IMR-90 (cell line): ENCODE results near the gene MAGOH. TPM values are rescaled to one million over a fixed set of nuclear protein-coding genes. Genes with fewer than 3 reads are reported as not detected.

ENCODE experiments used
- ATAC-seq: fragments of 200-7000 bp; cut with Tn5 transposase; 2 replicates; pipeline ENCODE4 v1.9.1; 2020; ENCODE audit warnings: low read depth, mild to moderate bottlenecking, moderate library complexity
- BruUV-seq: library from RNA; stranded (reverse); fragments of 400-500 nt; replicated peaks from 2 replicates; lab custom pipeline; 2021; lab: Mats Ljungman, UMichigan
- CTCF ChIA-PET: fragments of 300-600 bp; formaldehyde crosslinking; extraction: SDS; loops from one replicate; lab custom pipeline; 2021; ENCODE audit warnings: antibody characterized with exemption; lab: Yijun Ruan, JAX
- POLR2A ChIA-PET: fragments of 300-600 bp; sonication (Branson Sonifier 250); formaldehyde crosslinking; loops from one replicate; lab custom pipeline; 2022; ENCODE audit warnings: antibody characterized with exemption; ENCODE audit not compliant: unreplicated experiment; lab: Charles Lee
- DNase-seq: peaks from one replicate; pipeline ENCODE4 v3.0.0; 2013
- H2AFZ ChIP-seq: replicated peaks from 2 replicates; pipeline ENCODE3; 2013; ENCODE audit warnings: low read length, mild to moderate bottlenecking; ENCODE audit not compliant: poor library complexity
- H2AK5ac ChIP-seq: 2 replicates; pipeline ENCODE4 v1.6.1; 2013; ENCODE audit warnings: low read depth, low read length, inconsistent platforms
- H2AK9ac ChIP-seq: replicated peaks from 2 replicates; pipeline ENCODE3; 2013; ENCODE audit warnings: mild to moderate bottlenecking, low read depth, low read length, moderate library complexity; ENCODE audit not compliant: poor library complexity
- H2BK120ac ChIP-seq: 2 replicates; pipeline ENCODE4 v1.6.1; 2013; ENCODE audit warnings: low read depth, low read length, inconsistent platforms
- H2BK15ac ChIP-seq: 3 replicates; pipeline ENCODE4 v1.6.1; 2013; ENCODE audit warnings: low read depth, low read length, inconsistent platforms
- H2BK20ac ChIP-seq: 2 replicates; pipeline ENCODE4 v1.6.1; 2013; ENCODE audit warnings: low read depth, mild to moderate bottlenecking, inconsistent platforms, low read length, moderate library complexity
- H2BK5ac ChIP-seq: 2 replicates; pipeline ENCODE4 v1.6.1; 2013; ENCODE audit warnings: mild to moderate bottlenecking, low read depth, low read length, inconsistent platforms; ENCODE audit not compliant: poor library complexity, severe bottlenecking
- H3K14ac ChIP-seq: replicated peaks from 2 replicates; pipeline ENCODE4 v1.6.1; 2013; ENCODE audit warnings: low read depth, low read length, inconsistent platforms
- H3K18ac ChIP-seq: 2 replicates; pipeline ENCODE4 v1.6.1; 2013; ENCODE audit warnings: low read depth, low read length, control low read depth
- H3K23ac ChIP-seq: 2 replicates; pipeline ENCODE4 v1.6.1; 2013; ENCODE audit warnings: low read depth, low read length, inconsistent platforms
- H3K27ac ChIP-seq: 2 replicates; pipeline ENCODE4 v1.5.1; 2013; ENCODE audit warnings: mild to moderate bottlenecking, control low read depth, low read length; ENCODE audit not compliant: insufficient read depth
- H3K27me3 ChIP-seq: 2 replicates; pipeline ENCODE4 v1.6.1; 2013; ENCODE audit warnings: low read length; ENCODE audit not compliant: control insufficient read depth, insufficient read depth
- H3K36me3 ChIP-seq: 2 replicates; pipeline ENCODE4 v1.6.1; 2013; ENCODE audit warnings: low read length, mixed read lengths; ENCODE audit not compliant: control insufficient read depth, insufficient read depth
- H3K4ac ChIP-seq: 2 replicates; pipeline ENCODE4 v1.6.1; 2013; ENCODE audit warnings: low read depth, low read length, inconsistent platforms
- H3K4me1 ChIP-seq: 2 replicates; pipeline ENCODE4 v1.6.1; 2013; ENCODE audit warnings: low read length, mixed read lengths; ENCODE audit not compliant: control insufficient read depth, insufficient read depth
- H3K4me2 ChIP-seq: 2 replicates; pipeline ENCODE4 v1.6.1; 2013; ENCODE audit warnings: low read depth, mild to moderate bottlenecking, control low read depth, low read length, moderate library complexity
- H3K4me3 ChIP-seq: 2 replicates; pipeline ENCODE4 v1.5.1; 2013; ENCODE audit warnings: low read depth, mild to moderate bottlenecking, control low read depth, low read length, moderate library complexity; ENCODE audit not compliant: insufficient read depth
- H3K56ac ChIP-seq: 2 replicates; pipeline ENCODE4 v1.6.1; 2013; ENCODE audit warnings: low read length, inconsistent platforms; ENCODE audit not compliant: insufficient read depth; ENCODE audit errors: extremely low read depth
- H3K79me1 ChIP-seq, 2 experiments: 2 replicates each; pipeline ENCODE4 v1.6.1; 2013; ENCODE audit warnings: low read length in 2 of 2, inconsistent platforms in 1 of 2, low read depth in 1 of 2
- H3K9ac ChIP-seq: 2 replicates; pipeline ENCODE4 v1.6.1; 2013; ENCODE audit warnings: low read depth, low read length, control low read depth
- H3K9me1 ChIP-seq: 2 replicates; pipeline ENCODE4 v1.6.1; 2013; ENCODE audit warnings: low read length, inconsistent platforms; ENCODE audit not compliant: insufficient read depth
- H3K9me3 ChIP-seq: 2 replicates; pipeline ENCODE4 v1.6.1; 2013; ENCODE audit warnings: low read length; ENCODE audit not compliant: control insufficient read depth, insufficient read depth
- H4K20me1 ChIP-seq: 2 replicates; pipeline ENCODE4 v1.6.1; 2013; ENCODE audit warnings: low read length, inconsistent platforms; ENCODE audit not compliant: insufficient read depth
- H4K5ac ChIP-seq: 2 replicates; pipeline ENCODE4 v1.6.1; 2013; ENCODE audit warnings: mild to moderate bottlenecking, low read depth, low read length, control low read depth
- H4K8ac ChIP-seq, 2 experiments: 2 replicates each; pipeline ENCODE4 v1.6.1; 2013; ENCODE audit warnings: low read depth in 2 of 2, low read length in 2 of 2, control low read depth in 1 of 2, inconsistent platforms in 1 of 2
- H4K91ac ChIP-seq: 2 replicates; pipeline ENCODE4 v1.6.1; 2013; ENCODE audit warnings: low read depth, low read length, inconsistent platforms; ENCODE audit not compliant: insufficient read depth
- CHD1 ChIP-seq: IDR thresholded peaks from 2 replicates; pipeline ENCODE4 v1.6.1; 2012; ENCODE audit warnings: low read depth, low read length, improper control_type of control experiment
- CTCF ChIP-seq: conservative IDR thresholded peaks from 2 replicates; pipeline ENCODE4 v1.5.1; 2012; ENCODE audit warnings: mild to moderate bottlenecking, low read depth, low read length, improper control_type of control experiment
- ELK1 ChIP-seq: fragments of 150-350 bp; IDR thresholded peaks from 2 replicates; pipeline ENCODE4 v1.6.1; 2016; ENCODE audit warnings: low read depth, mild to moderate bottlenecking, low read length, moderate library complexity, borderline replicate concordance
- MXI1 ChIP-seq: IDR thresholded peaks from 2 replicates; pipeline ENCODE4 v1.6.1; 2012; ENCODE audit warnings: low read depth, mild to moderate bottlenecking, low read length, moderate library complexity, borderline replicate concordance
- NFE2L2 ChIP-seq: fragments of 150-350 bp; IDR thresholded peaks from 2 replicates; pipeline ENCODE4 v1.6.1; 2016; ENCODE audit warnings: low read depth, mild to moderate bottlenecking, low read length
- POLR2A ChIP-seq: IDR thresholded peaks from 2 replicates; pipeline ENCODE4 v1.6.1; 2012; ENCODE audit warnings: mild to moderate bottlenecking, low read depth, low read length
- RAD21 ChIP-seq: IDR thresholded peaks from 2 replicates; pipeline ENCODE4 v1.6.1; 2012; ENCODE audit warnings: low read length, improper control_type of control experiment
- RFX5 ChIP-seq: IDR thresholded peaks from 2 replicates; pipeline ENCODE4 v1.8.0; 2012; ENCODE audit warnings: low read depth, mild to moderate bottlenecking, low read length, moderate library complexity
- SMC3 ChIP-seq: fragments of 150-350 bp; IDR thresholded peaks from 2 replicates; pipeline ENCODE4 v1.6.1; 2016; ENCODE audit warnings: low read depth, mild to moderate bottlenecking, antibody characterized with exemption, low read length, moderate library complexity
- WGBS, 2 experiments: methylation state at CpG; one replicate each; pipeline versions ENCODE4 v1.1.5 to v1.1.7; 2013; ENCODE audit warnings: missing lambda C conversion rate in 2 of 2; ENCODE audit not compliant: insufficient read length in 1 of 2; ENCODE audit errors: extremely low coverage in 2 of 2; 5-methylcytosine and 5-hydroxymethylcytosine counted together
- dilution Hi-C: fragments of 300-500 bp; cut with HindIII; formaldehyde crosslinking; loops from one replicate; pipeline ENCODE4 v1.14.3; 2018; ENCODE audit warnings: low sequenced_read_pairs; ENCODE audit not compliant: unreplicated experiment
- in situ Hi-C: fragments of 300-500 bp; cut with MboI; formaldehyde crosslinking; loops from 3 replicates; pipeline ENCODE4 v1.14.3; 2019; ENCODE audit warnings: low sequenced_read_pairs, inconsistent platforms, mixed read lengths
- intact Hi-C: fragments of 100-400 bp; cut with micrococcal nuclease; formaldehyde crosslinking; loops from 2 replicates; pipeline ENCODE4 v1.10.0; 2022
- polyA plus RNA-seq, 3 experiments: library from polyadenylated mRNA; depleted of rRNA; stranded (reverse); fragments of >200 nt; gene quantifications; 2 replicates each; pipeline ENCODE4 v1.2.3, GENCODE V29; 2012; ENCODE audit warnings: low replicate concordance in 1 of 3
- total RNA-seq: library from RNA; depleted of rRNA; stranded (reverse); fragments of >200 nt; gene quantifications from 2 replicates; pipeline ENCODE4 v1.2.3, GENCODE V29; 2012

Gene MAGOH
- total and polyA plus RNA-seq, 2 of the 4 experiments (the other 2 are of a cell fraction): 3.8 to 26.3 TPM

- Histone ChIP-seq H2AFZ (no peak overlapping the region), H3K56ac (no peak overlapping the region), H3K9ac (no peak overlapping the region), H4K5ac (no peak overlapping the region), H2AK9ac (no peak overlapping the region), H4K20me1 (no peaks in the 10 kb centered on the region), H3K4me1 (no peaks in the 10 kb centered on the region), H3K4ac (no peak overlapping the region), H3K4me3 (no peak overlapping the region), H2BK20ac (no peak overlapping the region), H3K9me3 (no peaks in the 10 kb centered on the region), H3K9me1 (peaks cover 4% of the 10 kb centered on the region; the same call in 1 of the 2 replicates), H2BK5ac (no peak overlapping the region), H3K23ac (no peak overlapping the region), H3K27ac (no peak overlapping the region), H2AK5ac (no peak overlapping the region), H3K14ac (no peak overlapping the region), H3K27me3 (no peaks in the 10 kb centered on the region), H3K36me3 (peaks cover 5% of the 10 kb centered on the region; the same call in 1 of the 2 replicates), H3K4me2 (no peak overlapping the region), H3K79me1 (no peaks in the 10 kb centered on the region), H2BK120ac (no peak overlapping the region), H4K8ac (no peak overlapping the region), H4K91ac (no peak overlapping the region), H2BK15ac (no peak overlapping the region), H3K18ac (no peak overlapping the region)
- ChIA-PET POLR2A (no interaction called here), CTCF (interaction anchor here (0.5 kb wide), 1 partner anchor 805 kb away, joined by 4 read pairs; no protein-coding TSS in a partner anchor)
- 100% methylated on average over 1 of the region's 1 CpG; no CpG with 5 or more reads in 1 of the 2 experiments for WGBS, 2 experiments
- ATAC-seq (no peak), DNase-seq (no peak)
- TF ChIP-seq NFE2L2: no peak
- TF ChIP-seq ELK1: no peak
- TF ChIP-seq RAD21: no peak
- TF ChIP-seq CHD1: no peak
- no peak for TF ChIP-seq MXI1
- no peak for TF ChIP-seq POLR2A
- TF ChIP-seq RFX5: no peak
- TF ChIP-seq SMC3: no peak
- TF ChIP-seq CTCF: no peak
- dilution Hi-C loops: no loop called here
- BruUV-seq: no TSS peak
- intact Hi-C loops: no loop called here
- in situ Hi-C loops: no loop called here
Observed at GRCh38 chr1:53270107-53270506, 31.8 kb upstream of the MAGOH start.
